Measurements from ENCODE around the gene TFF2.

The TFF2 gene

DNA sequence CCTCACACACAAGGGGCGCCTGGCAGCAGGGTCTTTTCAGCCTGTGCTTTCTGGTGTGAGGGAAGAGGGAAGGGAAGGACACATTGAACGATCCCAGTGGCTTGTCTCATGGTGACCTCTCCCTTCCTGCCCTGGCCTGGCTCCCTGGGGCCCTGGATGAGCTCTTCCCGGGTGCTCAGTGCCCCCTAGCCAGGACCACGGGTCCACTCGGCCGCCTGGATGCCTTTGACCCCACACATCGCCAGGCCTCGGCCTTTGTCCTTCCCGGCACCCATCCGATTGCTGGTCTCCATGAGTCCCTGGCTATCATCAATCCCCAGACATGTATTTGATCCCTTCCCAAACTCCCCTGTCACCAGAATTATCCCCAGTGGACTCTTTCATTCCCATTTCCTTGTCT, 29.6 kb downstream of the TFF2 start:
- DNase-seq (ENCODE audit: low spot score) (no peak), FAIRE-seq (no peak)

DNA sequence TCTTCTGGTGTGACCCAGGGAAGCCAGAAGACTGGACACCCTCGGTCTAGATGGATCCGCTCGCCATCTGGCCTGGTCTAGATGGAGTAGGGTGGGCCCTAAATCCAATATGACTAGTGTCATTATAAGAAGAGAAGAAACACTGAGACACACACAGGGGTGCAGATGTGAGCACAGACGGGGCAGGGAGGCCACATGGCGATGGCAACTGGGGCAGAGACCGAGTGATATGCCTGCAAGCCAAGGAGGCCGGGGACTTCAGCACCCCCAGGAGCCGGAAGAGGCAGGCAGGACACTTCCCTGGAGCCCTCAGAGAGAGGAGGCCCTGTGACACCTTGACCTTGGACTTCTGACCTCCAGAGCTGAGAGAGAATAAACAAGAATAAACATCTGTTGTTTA, 30.0 kb downstream of the TFF2 start:
- FAIRE-seq (no peak), DNase-seq (ENCODE audit: low spot score) (no peak)

DNA sequence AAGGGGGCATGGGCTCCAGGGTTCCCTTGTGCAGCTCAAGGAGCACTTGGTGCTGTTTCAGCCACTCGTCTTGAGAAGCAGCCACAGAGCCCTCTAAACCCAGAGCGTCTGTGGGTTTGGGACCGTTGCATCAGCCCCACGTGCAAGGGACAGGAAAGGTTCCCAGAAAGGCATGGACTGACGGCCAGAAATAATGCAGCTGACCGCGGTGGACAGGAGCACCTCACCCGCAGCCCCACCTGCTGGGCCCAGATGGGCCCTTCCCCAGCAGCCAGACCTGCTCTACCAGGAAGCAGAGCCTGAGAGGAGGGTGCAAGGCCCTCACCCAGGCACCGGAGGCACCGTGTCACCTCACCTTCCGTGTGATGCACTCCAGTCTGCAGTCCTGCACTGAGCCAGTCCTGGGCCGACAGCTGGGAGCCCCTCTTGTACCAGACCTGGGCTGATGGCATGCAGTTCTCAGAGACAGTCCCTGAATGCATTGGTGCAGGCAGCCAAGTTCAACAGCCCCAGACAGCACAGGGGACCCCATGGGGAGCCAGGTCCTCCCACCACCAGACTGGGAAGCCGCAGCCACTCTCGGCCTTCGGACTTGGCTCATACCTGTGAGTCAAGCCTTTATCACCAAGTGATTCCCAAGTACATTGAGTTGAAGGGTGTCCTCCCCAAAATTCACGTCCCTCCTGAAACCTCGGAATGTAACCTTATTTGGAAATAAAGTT, 30.8 kb downstream of the TFF2 start:
- DNase-seq (ENCODE audit: low spot score) = no peak
- no peak for FAIRE-seq

DNA sequence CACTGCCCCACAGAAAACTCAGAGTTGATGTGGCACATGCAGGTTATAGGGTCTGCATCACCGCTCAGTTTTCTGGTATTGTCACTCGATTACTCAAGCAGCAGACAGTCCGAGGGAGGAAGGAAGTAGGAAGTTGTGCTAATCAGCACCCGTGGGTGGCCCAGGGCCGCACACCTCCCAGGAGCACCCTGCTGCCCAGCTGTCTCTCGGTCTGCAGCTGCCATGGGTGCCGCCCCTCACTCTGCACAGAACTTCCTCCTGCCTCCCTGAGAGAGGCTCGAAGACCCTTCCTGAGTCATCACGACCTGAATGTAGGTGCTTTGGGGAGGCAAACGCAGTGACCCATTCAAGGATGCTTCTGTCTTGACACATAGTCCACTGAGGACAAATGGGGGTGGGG, 31.4 kb downstream of the TFF2 start:
- FAIRE-seq (no peak), DNase-seq (ENCODE audit: low spot score) (no peak)

DNA sequence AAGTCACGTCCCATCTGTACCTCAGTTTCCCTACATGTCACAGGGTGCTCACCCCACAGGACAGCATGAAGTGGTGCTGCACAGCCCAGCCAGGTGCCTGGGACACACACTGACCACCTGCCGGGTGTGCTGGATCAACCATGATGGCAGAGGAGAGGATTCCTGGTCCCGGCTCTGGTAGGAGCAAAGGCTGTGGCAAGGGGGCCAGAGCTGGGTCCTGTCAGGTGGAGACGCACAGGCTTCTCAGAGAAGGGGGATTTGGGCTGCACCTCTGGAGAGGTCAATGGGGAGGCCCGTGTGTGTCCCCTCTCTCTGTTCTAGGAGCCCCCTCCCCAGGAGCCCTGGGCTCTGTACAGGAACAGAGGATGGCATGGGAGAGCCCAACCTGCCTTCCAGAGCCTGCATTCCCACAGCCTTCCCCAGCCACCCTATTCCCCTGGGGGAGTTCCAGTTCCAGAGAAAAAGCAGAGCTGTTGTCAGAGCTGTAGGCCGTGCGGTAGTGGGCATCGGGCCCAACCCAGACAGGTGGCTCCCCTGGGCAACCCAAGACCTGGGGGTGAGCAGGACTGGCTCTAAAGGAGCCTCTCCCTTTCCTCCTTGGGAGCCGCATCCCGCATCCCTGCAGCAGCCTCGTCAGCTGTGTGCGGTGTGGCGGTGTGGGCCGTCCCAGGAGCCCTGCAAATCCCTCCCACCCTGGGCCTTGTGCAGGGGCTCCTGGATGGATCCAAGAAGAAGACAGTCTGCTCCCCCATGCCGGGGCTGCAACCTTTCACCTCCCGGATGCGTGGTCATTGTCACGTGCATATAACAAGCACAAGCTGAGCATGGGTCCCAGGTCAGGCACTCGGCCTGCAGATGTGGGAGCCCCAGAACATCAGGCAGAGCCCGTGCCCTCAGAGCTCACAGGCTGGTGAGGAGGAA, 32.7 kb downstream of the TFF2 start:
- DNase-seq (ENCODE audit: low spot score) (no peak), FAIRE-seq (no peak)

DNA sequence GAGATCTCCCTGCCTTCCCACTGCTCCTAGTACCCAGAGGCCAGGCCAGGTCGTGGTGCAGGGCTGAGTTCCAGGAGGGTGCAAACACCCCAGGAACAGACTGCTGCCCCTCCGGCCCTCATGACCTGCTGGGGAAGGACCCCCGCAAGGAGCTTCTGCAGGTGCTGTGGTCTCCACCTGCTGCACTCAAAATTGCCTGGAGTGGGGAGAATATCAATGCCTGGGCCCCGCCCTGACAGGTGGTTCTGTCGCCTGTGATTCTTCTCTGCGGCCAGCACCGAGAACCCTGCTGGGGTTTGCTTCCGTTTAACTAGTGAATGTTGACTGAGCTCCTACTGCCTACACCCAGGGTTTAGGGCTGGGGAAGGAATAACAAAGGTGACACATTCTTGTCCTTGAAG, 33.5 kb downstream of the TFF2 start:
- FAIRE-seq (no peak), DNase-seq (ENCODE audit: low spot score) (no peak)

DNA sequence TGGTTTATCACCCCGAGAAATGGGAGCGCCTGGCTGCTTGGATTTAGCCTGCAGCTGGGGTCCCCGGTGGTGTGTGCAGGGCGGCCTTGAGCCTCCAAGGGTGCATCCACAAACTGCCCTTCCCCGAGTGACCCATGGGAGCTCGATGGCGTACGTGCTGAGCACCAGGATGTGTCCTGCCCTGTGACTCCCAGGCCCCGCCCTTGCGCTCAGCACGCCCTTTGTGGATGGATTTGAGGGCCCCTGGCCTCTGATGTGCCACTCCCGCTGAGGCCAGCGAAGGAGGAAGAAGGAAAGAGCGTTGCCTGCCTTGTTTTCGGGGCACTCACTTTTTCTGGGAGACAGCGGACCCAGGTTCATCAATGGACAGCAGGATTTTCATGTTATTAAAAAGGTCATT, 33.9 kb downstream of the TFF2 start:
- DNase-seq (ENCODE audit: low spot score) = no peak
- FAIRE-seq = no peak

DNA sequence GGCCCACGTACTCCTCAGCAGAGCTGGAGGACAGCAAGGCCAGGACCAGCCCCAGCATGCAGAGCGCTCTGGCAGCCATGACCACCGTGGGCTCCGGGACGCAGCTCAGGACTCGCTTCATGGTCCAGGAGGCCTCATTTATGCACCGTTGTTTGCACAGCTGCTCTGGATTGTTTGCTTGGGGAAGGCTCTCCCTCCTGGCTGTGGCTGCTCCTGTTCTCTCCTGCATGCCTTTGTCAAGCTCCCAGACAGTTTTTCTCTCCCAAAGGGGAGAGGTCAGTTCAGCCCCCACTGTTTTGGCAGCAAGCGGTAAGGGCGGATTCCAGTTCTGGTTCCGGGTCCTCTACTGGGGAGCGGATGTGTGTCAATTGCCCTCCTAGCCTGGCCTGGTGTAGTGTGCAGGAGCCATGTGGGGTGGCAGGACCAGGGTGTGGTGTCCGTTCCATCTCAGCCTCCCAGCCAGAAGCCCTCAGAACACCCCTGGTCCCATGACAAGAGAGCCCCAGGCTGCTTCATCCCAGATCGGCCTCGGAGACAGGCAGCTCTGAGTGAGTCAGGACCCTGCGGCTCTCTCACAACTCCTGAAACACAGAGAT, 35.4 kb downstream of the TFF2 start, which contains the start of gene TFF3:
TFF3 (minus strand) TSS at position 114 of the 596 bp plus-strand sequence; CDS start at position 79, 35 bp downstream.
- DNase-seq (ENCODE audit: low spot score) (no peak), FAIRE-seq (no peak)

DNA sequence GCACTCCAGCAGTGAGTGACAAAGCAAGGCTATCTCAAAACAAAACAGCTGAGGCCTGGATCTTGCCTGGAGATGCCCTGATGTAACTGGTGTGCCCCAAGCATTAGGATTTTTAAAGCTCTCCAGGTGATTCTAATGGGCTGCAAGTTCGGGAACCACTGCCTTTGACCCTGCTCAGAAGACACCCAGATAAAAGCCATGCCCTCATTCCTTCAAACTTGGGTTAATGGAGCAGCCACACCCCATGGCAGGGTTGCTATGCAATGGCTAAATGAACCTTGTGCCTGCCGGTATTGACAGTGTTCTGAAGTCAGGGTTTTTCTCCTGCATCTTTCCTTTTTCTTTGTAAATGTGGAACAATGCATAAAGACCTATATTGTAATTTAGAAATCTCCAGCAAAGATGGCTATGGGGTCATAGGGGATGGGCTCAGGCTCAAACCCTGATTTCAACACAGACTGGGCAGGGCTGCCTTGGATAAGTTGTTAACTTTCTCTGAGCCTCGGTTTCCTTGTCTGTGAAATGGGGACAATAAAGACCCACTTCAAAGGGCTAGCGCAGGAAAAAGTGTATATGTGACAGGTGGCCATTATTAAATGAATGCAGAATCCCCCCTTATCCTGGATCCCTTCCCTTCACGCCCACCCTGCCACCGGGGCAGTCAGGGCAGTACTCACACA, 36.0 kb downstream of the TFF2 start:
- FAIRE-seq (no peak), DNase-seq (ENCODE audit: low spot score) (no peak)

DNA sequence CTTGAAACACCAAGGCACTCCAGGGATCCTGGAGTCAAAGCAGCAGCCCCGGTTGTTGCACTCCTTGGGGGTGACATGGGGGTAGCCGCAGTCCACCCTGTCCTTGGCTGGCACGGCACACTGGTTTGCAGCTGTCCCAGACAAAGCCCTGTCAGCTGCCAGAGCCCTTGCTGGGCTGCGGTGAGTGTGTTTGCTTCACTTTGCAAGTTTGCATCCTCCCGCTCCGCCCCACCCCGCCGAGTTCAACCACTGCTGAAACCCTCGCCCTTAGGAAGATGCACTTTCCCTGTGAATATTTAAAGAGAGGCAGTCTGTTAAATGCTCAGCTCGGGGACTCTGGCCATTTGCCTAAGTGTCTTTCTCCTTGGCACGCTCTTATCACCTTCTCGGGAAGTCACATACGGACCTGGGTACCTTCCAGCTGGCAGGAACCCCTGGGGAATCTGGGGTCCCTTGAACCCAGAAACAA, 37.3 kb downstream of the TFF2 start:
- no peak for DNase-seq (ENCODE audit: low spot score)
- no peak for FAIRE-seq

DNA sequence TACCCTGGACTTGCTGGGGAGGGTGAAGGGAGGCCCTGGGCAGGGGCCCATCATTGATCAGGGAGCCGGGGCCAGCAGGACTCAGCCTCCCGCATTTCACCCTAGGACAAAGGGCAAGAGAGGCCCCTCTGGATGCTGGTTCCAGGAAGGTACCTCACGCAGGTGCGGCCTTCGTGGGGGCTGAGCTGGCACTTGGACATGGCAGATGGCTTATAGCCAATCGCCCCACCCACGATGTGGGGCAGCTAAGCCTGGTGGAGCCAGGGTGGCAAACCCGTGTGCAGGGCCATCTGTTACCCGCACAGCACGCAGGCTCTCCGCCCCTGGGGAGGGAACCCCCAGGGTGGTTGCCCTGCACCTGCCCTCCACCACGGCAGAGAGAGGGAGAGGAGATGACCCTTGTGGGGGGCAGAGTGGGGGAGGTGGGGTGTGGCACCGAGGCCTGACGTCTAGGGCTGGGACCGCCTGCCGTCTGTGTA, 38.1 kb downstream of the TFF2 start:
- FAIRE-seq (no peak), DNase-seq (ENCODE audit: low spot score) (no peak)

DNA sequence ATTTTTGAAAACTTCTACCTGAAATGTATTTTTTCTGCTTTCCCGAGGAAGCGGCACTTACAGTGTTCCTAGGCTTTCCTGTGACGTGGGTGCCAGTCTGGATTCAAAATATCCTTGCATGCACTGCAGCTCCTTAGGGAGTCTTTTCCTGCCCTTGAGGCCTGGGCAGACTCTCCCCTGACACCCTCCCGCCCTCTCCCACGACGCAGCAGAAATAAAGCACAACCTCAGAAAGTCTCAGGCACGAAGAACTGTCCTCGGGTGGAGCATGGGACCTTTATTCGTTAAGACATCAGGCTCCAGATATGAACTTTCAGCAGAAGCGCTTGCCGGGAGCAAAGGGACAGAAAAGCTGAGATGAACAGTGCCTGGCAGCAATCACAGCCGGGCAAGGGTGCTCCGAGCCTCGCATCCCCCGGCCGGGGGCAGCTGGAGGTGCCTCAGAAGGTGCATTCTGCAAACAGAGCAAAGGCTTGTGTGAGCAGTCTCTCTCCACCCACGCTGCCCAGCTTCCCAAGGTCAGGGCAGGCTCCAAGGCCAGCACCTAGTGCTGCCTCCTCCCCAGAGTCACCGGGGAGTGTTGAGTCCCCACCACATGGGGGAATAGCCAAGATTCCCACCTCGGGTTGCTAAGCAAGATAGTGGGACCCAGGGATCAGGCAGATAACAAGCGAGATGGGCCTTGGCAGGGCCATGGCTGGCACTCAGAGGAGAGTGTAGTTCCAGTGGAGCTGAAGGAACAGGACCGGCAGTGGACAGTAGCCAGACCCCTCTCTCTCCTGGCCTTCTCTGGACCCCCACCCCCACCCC, 38.8 kb downstream of the TFF2 start:
- FAIRE-seq (no peak), DNase-seq (ENCODE audit: low spot score) (no peak)

DNA sequence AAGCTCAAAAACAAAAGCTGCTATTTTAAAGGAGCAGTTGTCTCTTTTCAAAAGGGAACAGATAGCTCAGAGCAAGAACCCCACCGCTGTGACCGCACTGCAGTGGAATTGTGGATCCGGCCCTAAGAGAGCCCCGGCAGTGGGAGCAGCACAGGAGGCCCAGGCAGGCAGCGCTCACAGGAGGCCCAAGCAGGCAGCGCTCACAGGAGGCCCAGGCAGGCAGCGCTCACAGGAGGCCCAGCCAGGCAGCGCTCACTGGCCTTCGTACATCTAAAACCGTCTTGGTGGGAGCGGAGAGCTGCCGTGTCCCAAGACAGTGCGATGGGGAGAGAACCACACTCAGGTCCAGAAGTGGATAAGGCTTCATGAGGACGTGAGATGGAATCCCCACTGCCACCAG, 39.6 kb downstream of the TFF2 start:
- DNase-seq (ENCODE audit: low spot score) = no peak
- FAIRE-seq = no peak

DNA sequence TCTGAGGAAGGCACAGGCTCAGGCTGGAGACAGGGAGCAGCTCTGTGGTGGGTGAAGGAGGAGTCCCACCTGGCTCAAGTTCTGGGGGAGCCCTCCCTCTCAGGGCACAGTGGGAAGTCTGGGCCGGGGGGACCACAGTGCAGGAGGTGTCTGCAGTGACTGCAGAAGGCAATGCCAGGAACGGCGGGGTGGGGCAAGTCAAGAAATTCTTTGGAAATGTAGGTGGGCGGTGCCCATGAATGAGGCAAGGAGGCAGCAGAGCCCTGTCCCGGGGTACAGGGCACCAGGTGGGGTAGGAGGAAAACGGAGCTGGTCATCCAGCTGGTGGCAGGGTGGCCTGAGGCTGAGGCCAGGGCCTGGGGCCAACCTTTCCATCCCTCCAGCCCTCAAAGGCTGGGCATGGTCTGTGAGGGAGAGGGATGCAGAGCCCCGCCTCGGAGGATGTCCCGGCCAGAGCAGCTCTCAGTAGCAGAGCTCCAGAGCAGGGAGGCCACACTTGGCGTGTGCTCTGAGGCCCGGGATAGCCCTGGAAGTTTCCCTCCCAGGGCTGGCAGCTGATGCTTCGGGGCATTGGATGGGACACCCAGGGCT, 40.3 kb downstream of the TFF2 start:
- no peak for DNase-seq (ENCODE audit: low spot score)
- FAIRE-seq = no peak

DNA sequence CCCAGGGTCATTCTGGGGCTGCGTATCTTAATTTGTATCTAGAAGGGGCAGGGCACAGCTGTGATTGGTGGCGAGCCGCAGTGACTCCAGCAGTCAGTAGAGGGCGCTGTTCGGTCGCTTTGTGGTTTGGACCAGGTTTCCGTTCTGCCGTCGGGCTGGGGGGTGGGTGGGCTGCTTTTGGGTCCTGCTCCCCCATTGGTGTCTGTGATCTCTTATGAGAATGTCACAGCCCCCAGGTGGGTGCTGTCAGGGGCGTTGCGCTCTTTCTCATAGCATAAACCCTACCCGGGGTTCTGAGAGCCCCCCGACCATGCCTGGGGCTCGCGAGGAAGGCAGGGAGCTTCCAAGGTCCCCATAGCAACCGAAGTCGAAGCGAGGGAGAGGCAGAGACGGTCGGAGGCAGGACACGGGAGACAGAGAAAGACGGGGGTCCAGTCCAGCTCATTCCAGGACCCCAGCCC, 41.0 kb downstream of the TFF2 start:
- peak; percentile 72 for DNase-seq (ENCODE audit: low spot score)

DNA sequence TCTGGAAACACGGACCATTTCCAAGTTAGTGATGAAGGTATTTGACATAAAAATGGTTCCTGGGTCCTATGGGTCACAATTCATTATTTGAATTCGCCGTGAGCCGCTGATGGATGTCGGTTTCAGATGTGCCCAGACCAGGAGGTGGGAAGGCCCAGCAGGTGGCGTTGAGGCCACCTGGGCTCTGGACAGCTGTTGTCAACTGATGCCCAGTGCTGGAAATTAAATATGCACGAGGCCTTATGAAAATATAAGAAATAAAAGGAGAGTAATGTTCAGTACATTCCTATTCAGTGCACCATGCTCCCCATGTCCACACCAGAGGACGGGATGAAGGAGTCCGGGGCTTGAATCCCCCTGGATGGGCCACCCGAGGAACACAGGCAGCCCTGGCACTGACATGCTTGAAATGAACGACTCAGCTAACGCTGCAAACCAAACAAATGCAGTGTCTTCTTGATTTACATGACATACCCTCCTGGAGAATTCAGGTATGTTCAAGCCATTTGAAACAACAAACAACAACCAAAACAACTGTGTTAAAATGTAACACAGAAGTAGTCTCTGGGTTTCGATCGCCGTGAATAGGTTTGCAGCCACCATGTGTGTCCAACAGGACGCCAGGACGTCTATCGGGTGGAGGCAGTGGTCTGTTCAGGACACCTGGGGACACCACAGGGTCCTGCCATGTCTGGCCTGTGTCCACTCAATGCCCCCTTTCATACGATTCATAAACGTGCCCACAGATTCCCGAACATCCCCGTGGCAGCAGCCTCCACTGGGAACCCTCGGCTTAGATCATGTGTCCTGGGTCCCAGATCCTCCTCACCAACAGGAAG, 41.7 kb downstream of the TFF2 start:
- DNase-seq (ENCODE audit: low spot score) = no peak
- FAIRE-seq = no peak

More for the DNA sequence above, 41.0 kb downstream of the TFF2 start:
- FAIRE-seq = no peak

DNA sequence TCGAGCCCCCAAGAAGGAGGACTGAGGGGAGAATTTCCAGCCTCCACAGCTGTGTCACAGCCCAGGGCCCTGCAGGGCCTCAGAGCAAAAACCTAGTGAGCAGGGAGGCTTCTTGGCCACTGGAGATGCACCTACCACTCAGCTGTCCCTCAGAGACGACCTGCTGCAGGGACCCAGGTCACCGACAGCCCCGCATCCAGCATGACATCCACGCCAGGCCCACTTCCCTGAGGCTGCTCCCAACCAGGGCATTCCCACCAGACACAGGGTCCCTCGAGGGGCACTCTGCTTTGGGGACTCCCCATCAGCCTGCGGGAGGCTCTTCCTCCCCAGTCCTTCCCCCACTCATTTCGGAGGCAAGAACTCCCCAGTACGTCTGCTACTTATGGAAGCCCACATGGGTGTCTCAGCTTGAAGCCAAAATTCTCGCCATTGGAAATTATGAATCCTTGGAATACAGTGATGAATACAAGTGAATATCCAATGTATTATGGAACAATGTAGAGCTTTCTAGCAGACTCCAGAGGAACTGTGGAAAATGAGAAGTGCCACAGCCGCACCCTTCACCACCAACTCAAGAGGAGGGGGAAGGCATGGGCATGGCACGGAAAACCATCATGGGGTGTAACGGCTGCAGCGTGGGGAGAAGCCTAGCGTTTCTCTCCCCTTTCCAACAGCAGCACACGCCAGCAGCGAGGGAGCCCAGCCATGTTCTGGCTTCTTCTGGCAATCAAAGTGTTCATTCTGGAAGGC, 42.5 kb downstream of the TFF2 start:
- DNase-seq (ENCODE audit: low spot score) (no peak), FAIRE-seq (no peak)

DNA sequence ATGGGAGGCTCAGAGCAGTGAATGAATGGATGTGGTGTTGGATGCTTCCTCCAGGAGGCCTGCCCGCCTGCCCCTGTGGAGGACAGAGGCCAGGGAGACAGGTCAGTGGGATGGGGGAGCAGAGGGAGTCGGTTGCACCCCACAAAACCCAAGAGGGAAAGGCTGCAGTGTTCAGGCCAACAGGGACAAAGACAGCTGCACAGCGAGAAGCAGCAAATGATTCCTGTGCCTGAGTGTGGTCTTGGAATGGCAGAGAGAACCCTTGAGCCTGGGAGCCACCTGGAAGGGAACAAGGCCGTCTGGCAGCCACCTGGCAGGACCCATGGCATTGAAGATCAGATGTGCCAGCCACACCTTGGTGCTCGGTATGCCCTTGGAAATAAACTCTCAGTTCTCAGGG, 43.7 kb downstream of the TFF2 start:
- FAIRE-seq (no peak), DNase-seq (ENCODE audit: low spot score) (no peak)

Measured in urothelium cell line (cell line).